ENCODE measurements around the gene GAGE12H. TPM values are rescaled to one million over a fixed set of nuclear protein-coding genes. Genes with fewer than 3 reads are reported as not detected.

GAGE12H gene
- total RNA-seq, 2 donors from 2014 or later = not detected

DNA sequence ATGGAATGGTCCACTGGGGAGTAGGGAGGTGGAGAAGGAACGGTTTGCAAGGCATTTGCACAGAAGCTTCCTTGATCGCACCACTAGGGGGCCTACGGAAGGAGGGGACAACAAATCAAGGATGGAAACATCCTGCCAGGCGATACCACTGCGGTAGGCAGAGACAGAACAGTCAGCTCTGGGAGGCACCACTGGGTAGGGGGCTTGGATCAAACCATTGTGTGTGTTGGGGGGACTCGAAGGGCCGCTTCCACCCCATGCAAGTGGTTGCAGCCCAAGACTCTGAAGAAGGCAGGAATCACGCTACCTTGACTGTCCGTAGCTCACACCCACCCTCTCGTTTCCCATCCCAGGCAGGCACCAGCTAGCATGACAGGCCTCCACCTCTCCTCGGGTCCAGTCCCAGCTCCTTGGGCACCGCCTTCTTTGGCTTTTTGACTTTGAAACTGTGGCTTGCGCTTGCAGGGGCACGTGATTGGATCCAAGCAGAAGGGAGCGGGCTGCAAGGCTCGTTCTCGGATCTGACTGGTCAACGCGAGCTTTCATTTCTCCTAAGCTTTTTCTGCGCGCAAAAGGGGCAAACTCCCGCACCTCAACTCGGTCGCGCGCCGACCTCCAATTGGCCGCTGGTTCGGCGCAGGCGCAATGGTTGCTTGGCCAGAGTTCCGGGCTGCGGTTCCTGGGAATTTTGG, 47.5 kb downstream of the GAGE12H start:
- Mint-ChIP-seq H3K4me3 (no peak overlapping the region), H3K9me3 (no peaks in the 10 kb centered on the region), H3K36me3 (no peaks in the 10 kb centered on the region), H3K4me1 (ENCODE audit: low read depth in 2 of 2) (peaks cover 0 to 3% of the 10 kb centered on the region in 2 donors), H3K27me3 (peaks cover 0 to 13% of the 10 kb centered on the region in 2 donors), H3K27ac (no peak overlapping the region)
- DNase-seq (ENCODE audit: low spot score) (no peak), ATAC-seq (peak in 1 of 2 donors; percentile 43)

Other genes with a start within 250 kb of the GAGE12H start
- not detected for gene GAGE13, start 248.4 kb upstream of the GAGE12H start, total RNA-seq
- gene GAGE12C, start 47.8 kb upstream of the GAGE12H start, total RNA-seq = not detected
- gene GAGE12D, start 38.2 kb upstream of the GAGE12H start, total RNA-seq = not detected
- not detected for gene GAGE12E, start 28.7 kb upstream of the GAGE12H start, total RNA-seq
- gene GAGE12F, start 19.1 kb upstream of the GAGE12H start, total RNA-seq = not detected
- not detected for gene GAGE12G, start 9.5 kb upstream of the GAGE12H start, total RNA-seq
- gene GAGE2A, start 9.5 kb downstream of the GAGE12H start, total RNA-seq = not detected
- gene GAGE1, start 19.1 kb downstream of the GAGE12H start, total RNA-seq = not detected
- gene PAGE1, start 116.0 kb downstream of the GAGE12H start, total RNA-seq = not detected
- not detected for gene PAGE4, start 249.4 kb downstream of the GAGE12H start, total RNA-seq

Data from natural killer cell treated with Interleukin-12 subunit alpha and Interleukin-12 subunit beta and Interleukin-15 and Interleukin-18, amount 100 ng/mL, for 72 hours (primary cell).